NT2/D1 (cell line): Measurements from ENCODE around the gene CD1B.

Source experiments
- DNase-seq: peaks from one replicate; pipeline ENCODE4 v3.0.0-alpha.2; 2011; ENCODE audit warnings: low read depth, low spot score
- H3K27me3 ChIP-seq: 2 replicates; pipeline ENCODE4 v1.6.0; 2011; ENCODE audit warnings: mild to moderate bottlenecking; ENCODE audit not compliant: insufficient read length, insufficient read depth
- H3K36me3 ChIP-seq: 2 replicates; pipeline ENCODE4 v1.6.1; 2011; ENCODE audit warnings: mild to moderate bottlenecking, low read length, mixed read lengths; ENCODE audit not compliant: insufficient read depth, insufficient read length
- H3K4me1 ChIP-seq: 2 replicates; pipeline ENCODE4 v1.5.1; 2011; ENCODE audit not compliant: insufficient read depth, insufficient read length
- H3K4me3 ChIP-seq: 2 replicates; pipeline ENCODE4 v1.5.1; 2011; ENCODE audit warnings: low read depth; ENCODE audit not compliant: insufficient read length
- H3K9ac ChIP-seq: 2 replicates; pipeline ENCODE4 v1.6.0; 2011; ENCODE audit warnings: low read depth; ENCODE audit not compliant: insufficient read length
- H3K9me3 ChIP-seq: 2 replicates; pipeline ENCODE4 v1.5.1; 2011; ENCODE audit warnings: mild to moderate bottlenecking, low read length; ENCODE audit not compliant: insufficient read depth
- SUZ12 ChIP-seq: IDR thresholded peaks from 2 replicates; pipeline ENCODE4 v1.6.1; 2011; ENCODE audit not compliant: insufficient read length, insufficient read depth; ENCODE audit errors: extremely low read depth
- YY1 ChIP-seq: IDR thresholded peaks from 2 replicates; pipeline ENCODE4 v1.6.1; 2011; ENCODE audit not compliant: insufficient read length, insufficient read depth
- ZNF274 ChIP-seq: IDR thresholded peaks from 2 replicates; pipeline ENCODE4 v1.6.1; 2011; ENCODE audit warnings: mild to moderate bottlenecking, low read depth, low read length

Gene CD1B

GRCh38 chr1:158334526-158335212 is 3.3 kb upstream of the CD1B start:
- Histone ChIP-seq H3K27me3 (no peaks in the 10 kb centered on the region), H3K4me1 (peaks cover 3% of the 10 kb centered on the region), H3K9me3 (no peaks in the 10 kb centered on the region), H3K4me3 (no peak overlapping the region), H3K9ac (no peak overlapping the region), H3K36me3 (no peaks in the 10 kb centered on the region)
- DNase-seq = no peak
- no peak for TF ChIP-seq SUZ12

- peaks cover 3% of the 10 kb centered on the region for H3K4me1 ChIP-seq
Observed at GRCh38 chr1:158333405-158334155, 2.2 kb upstream of the CD1B start.

DNA sequence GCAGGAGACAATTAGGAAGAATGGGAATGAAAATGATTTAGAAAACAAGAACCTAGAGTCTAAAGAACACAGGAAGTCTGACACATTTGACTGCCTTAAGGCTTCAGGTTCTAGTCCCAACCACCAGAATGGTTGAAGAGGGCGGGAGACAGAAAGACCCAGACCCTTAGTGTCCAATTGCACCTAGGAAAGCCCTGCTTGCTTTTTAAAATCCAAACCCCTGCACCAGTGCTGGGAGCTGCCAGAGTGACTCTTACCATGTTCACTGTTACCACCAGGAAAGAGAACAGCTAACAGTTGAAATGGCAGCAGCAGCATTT is 265 bp downstream of the CD1B start:
- Histone ChIP-seq H3K4me3 (no peak overlapping the region), H3K9me3 (no peaks in the 10 kb centered on the region), H3K27me3 (no peaks in the 10 kb centered on the region), H3K4me1 (peaks cover 1% of the 10 kb centered on the region), H3K9ac (no peak overlapping the region), H3K36me3 (no peaks in the 10 kb centered on the region)
- TF ChIP-seq ZNF274 (no peak), YY1 (no peak), SUZ12 (no peak)
- DNase-seq = no peak

More at GRCh38 chr1:158333405-158334155, 2.2 kb upstream of the CD1B start:
- no peak for TF ChIP-seq YY1
- TF ChIP-seq ZNF274 = no peak
- no peak for TF ChIP-seq SUZ12
- Histone ChIP-seq H3K36me3 (no peaks in the 10 kb centered on the region), H3K4me3 (no peak overlapping the region), H3K27me3 (no peaks in the 10 kb centered on the region), H3K9me3 (no peaks in the 10 kb centered on the region), H3K9ac (no peak overlapping the region)
- DNase-seq = no peak

DNA sequence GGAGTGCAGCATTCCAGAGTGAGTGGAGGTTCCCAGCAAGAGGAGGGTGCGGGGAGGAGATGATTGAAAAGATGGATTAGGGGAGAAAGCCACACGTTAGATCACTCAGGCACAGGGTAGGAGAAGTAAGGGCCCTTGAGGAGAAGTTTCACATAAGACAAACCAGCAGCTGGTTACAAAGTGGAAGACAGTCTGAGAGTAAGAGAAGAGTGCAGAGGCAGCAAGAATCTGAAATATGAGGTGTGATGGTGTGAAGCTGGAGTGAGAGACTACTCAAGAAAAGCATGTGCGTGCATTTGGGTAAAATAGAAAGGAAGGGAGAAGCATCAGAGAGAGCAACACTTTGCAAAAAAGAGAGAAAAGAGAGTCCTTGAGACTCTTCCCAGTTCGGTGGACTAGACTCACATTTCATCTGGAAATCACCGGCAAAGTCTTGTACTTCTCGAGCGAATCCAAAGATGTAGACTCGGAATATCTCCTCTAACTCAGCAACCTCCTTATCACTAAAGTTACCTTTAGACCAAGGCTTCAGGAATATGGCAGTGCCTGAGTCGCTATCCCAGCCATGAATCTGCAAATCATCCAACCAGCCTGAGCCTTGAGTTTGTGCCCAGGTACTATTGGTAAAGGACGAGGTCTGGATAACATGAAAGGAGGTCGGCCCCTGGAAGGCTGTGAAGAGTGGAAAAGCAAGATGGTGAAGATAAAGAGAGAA is 783 bp downstream of the CD1B start:
- no peak overlapping the region for H3K4me3 ChIP-seq
- TF ChIP-seq YY1 = no peak
- TF ChIP-seq SUZ12 = no peak
- TF ChIP-seq ZNF274 = no peak
- no peak for DNase-seq
- H3K36me3 ChIP-seq = no peaks in the 10 kb centered on the region
- no peaks in the 10 kb centered on the region for H3K4me1 ChIP-seq
- H3K9ac ChIP-seq = no peak overlapping the region
- H3K27me3 ChIP-seq = no peaks in the 10 kb centered on the region
- no peaks in the 10 kb centered on the region for H3K9me3 ChIP-seq

DNA sequence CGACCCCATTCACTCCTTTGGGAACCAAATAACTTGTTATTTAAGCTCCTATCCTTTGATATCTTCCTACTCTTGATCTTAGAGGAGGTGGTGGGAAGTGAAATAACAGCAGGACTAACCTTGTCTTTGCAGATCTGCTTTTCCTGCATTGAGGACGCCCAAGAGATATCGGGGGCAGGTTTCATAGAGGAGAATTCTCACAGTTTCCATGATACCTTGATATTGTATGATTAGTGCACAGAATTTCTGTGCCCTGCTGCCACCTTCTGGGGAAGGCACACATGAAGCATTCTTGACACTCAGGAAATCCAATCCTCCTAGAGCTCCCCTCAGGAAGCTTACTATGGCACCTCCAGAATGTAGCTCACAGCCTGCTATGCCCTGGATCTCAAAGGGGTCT is 1.6 kb downstream of the CD1B start:
- DNase-seq = no peak
- Histone ChIP-seq H3K9ac (no peak overlapping the region), H3K4me3 (no peak overlapping the region), H3K27me3 (no peaks in the 10 kb centered on the region), H3K9me3 (no peaks in the 10 kb centered on the region), H3K36me3 (no peaks in the 10 kb centered on the region), H3K4me1 (no peaks in the 10 kb centered on the region)
- TF ChIP-seq YY1 = no peak
- no peak for TF ChIP-seq ZNF274
- no peak for TF ChIP-seq SUZ12

- no peak overlapping the region for H3K4me3 ChIP-seq
- no peaks in the 10 kb centered on the region for H3K4me1 ChIP-seq
- TF ChIP-seq ZNF274 (no peak), YY1 (no peak), SUZ12 (no peak)
Observed at GRCh38 chr1:158329300-158329699, 2.0 kb downstream of the CD1B start.

GRCh38 chr1:158328426-158328825 is 2.9 kb downstream of the CD1B start:
- no peak overlapping the region for H3K9ac ChIP-seq

More at GRCh38 chr1:158329300-158329699, 2.0 kb downstream of the CD1B start:
- H3K9me3 ChIP-seq = no peaks in the 10 kb centered on the region
- H3K27me3 ChIP-seq = no peaks in the 10 kb centered on the region
- no peak overlapping the region for H3K9ac ChIP-seq
- no peaks in the 10 kb centered on the region for H3K36me3 ChIP-seq
- DNase-seq = no peak

More at GRCh38 chr1:158328426-158328825, 2.9 kb downstream of the CD1B start:
- Histone ChIP-seq H3K4me1 (no peaks in the 10 kb centered on the region), H3K27me3 (no peaks in the 10 kb centered on the region), H3K9me3 (no peaks in the 10 kb centered on the region), H3K4me3 (no peak overlapping the region), H3K36me3 (no peaks in the 10 kb centered on the region)
- no peak for DNase-seq
- TF ChIP-seq YY1 = no peak
- no peak for TF ChIP-seq SUZ12
- TF ChIP-seq ZNF274 = no peak
